Measurements from ENCODE around the gene EPB41. TPM values are rescaled to one million over a fixed set of nuclear protein-coding genes. Genes with fewer than 3 reads are reported as not detected.

EPB41 gene
- total and polyA plus RNA-seq, 2 donors (not counting 3 experiments of a cell fraction or from before 2014, with no cell fraction given), result 22.3 to 45.7 TPM

DNA sequence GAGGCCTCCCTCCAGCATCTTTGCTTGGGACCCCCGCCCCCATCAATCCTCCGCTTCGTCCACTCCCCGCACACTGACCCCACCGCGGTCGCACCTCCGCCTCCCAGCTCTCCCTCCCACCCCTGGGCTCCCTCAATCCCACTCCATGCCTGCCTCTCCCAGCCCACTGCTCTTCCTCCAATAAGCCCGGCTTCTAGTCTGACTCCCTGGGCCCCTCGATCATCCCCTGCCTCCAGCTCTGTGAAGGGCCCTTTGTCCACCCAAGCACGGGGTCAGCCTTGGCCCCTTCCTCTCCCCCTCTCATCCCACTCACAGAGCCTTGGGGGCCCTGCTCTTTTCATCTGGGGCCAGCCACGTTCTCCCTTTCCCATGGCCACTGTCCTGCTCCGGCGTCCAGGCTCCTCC, 210.9 kb downstream of the EPB41 start:
- H4K20me1 ChIP-seq (replicated peaks; ENCODE audit: control insufficient read depth, extremely low read depth, insufficient read depth, low read length), result no peaks in the 10 kb centered on the region
- no TSS peak for BruUV-seq (replicated peaks)
- H3K79me2 ChIP-seq (ENCODE audit: control insufficient read depth, insufficient read depth, low read length), result no peaks in the 10 kb centered on the region
- CTCF ChIA-PET, result interaction anchor here (0.6 to 2.2 kb wide), 4 partner anchors 8 to 77 kb away, joined by 3 to 11 read pairs (median 6); partner anchors contain the start of gene SRSF4
- no peak overlapping the region for H3K27ac ChIP-seq (ENCODE audit: insufficient read depth, low read depth, low read length)
- no peaks in the 10 kb centered on the region for H3K9me3 ChIP-seq (replicated peaks; ENCODE audit: control insufficient read depth, insufficient read depth, low read length)
- intact Hi-C loops (cut with micrococcal nuclease), result loop anchor here (2.0 kb wide), 1 partner anchor 78 kb away; no protein-coding TSS in a partner anchor
- H2AFZ ChIP-seq (ENCODE audit: low read depth, low read length), result peak overlapping the region; percentile 96
- H3K36me3 ChIP-seq (ENCODE audit: control insufficient read depth in 2 of 2, extremely low read depth in 1 of 2, insufficient read depth in 2 of 2, low read length in 2 of 2), result no peaks in the 10 kb centered on the region
- dilution Hi-C loops (cut with MboI; ENCODE audit: extremely low pct_ligation_motif_present, low sequenced_read_pairs), result no loop called here
- TF ChIP-seq, protein P1, sequence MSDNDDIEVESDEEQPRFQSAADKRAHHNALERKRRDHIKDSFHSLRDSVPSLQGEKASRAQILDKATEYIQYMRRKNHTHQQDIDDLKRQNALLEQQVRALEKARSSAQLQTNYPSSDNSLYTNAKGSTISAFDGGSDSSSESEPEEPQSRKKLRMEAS (IDR thresholded peaks at IDR 0.05; ENCODE audit: insufficient read depth, insufficient read length), result no peak
- TF ChIP-seq EZH2 (IDR thresholded peaks at IDR 0.05; ENCODE audit: borderline replicate concordance, low read depth, low read length, severe bottlenecking) (no peak), FOS (IDR thresholded peaks at IDR 0.05; ENCODE audit: borderline replicate concordance, insufficient read depth, low read length) (no peak), POLR2A (IDR thresholded peaks at IDR 0.05; ENCODE audit: low read depth, low read length) (peak; percentile 0)
- peaks cover 23% of the 10 kb centered on the region for H3K4me1 ChIP-seq (ENCODE audit: control insufficient read depth, extremely low read depth, insufficient read depth, low read length)
- peak overlapping the region; percentile 66 for H3K4me2 ChIP-seq (ENCODE audit: insufficient read depth, low read length)
- POLR2A ChIA-PET, result interaction anchor here (2.0 kb wide), 1 partner anchor 56 kb away, joined by 9 read pairs; the partner anchor contains the start of gene SRSF4
- FAIRE-seq (no peak), DNase-seq (ENCODE audit: low read depth, low spot score) (no peak)
- H3K4me3 ChIP-seq (replicated peaks in 1 of 3; ENCODE audit: insufficient read depth in 1 of 3, low read depth in 1 of 3, low read length in 3 of 3), result peak overlapping the region in 1 of 3 experiments; percentile 42
- peaks cover 0 to 14% of the 10 kb centered on the region in 2 experiments for H3K27me3 ChIP-seq (ENCODE audit: control insufficient read depth in 2 of 2, insufficient read depth in 2 of 2, low read length in 2 of 2)
- no peak overlapping the region for H3K9ac ChIP-seq (replicated peaks; ENCODE audit: extremely low read depth, insufficient read depth, low read length)
- no peaks in the 10 kb centered on the region for H3K9me1 ChIP-seq (replicated peaks; ENCODE audit: control insufficient read depth, extremely low read depth, insufficient read depth, low read length)

DNA sequence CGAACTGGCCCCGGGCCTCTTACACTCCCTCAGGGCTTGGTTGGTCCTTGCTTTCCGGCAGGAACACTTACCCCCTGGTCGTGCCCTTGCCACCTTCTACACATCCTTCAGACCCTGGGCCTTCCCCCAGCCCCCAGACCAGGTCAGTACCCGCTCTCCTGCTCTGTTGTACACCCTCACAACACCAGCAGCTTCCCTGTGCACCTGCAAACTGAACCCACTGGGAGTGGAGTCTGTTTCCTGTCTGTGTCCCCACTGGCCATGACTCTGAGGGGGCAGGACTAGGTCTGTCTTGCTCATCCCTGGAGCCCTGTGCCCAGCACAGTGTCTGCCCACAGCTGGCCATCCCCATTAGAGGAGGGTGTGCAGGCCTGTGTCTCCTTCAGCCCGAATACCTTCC, 211.4 kb downstream of the EPB41 start:
- TF ChIP-seq FOS (IDR thresholded peaks at IDR 0.05; ENCODE audit: borderline replicate concordance, insufficient read depth, low read length), result no peak
- TF ChIP-seq, protein P1 (IDR thresholded peaks at IDR 0.05; ENCODE audit: insufficient read depth, insufficient read length), result no peak
- TF ChIP-seq GATA2 (IDR thresholded peaks at IDR 0.05; ENCODE audit: insufficient read depth, insufficient read length, low read depth, low read length), result no peak
- TF ChIP-seq CTCF (IDR thresholded peaks at IDR 0.05; ENCODE audit: extremely low read depth in 1 of 2, insufficient read depth in 1 of 2, low read depth in 1 of 2, low read length in 2 of 2), result no peak
- TF ChIP-seq EZH2 (IDR thresholded peaks at IDR 0.05; ENCODE audit: borderline replicate concordance, low read depth, low read length, severe bottlenecking), result no peak
- no peak for TF ChIP-seq POLR2AphosphoS5 (IDR thresholded peaks at IDR 0.05; ENCODE audit: insufficient read depth, low read depth, low read length)
- TF ChIP-seq MYC (IDR thresholded peaks at IDR 0.05; ENCODE audit: low read depth, low read length), result no peak
- TF ChIP-seq JUN (IDR thresholded peaks at IDR 0.05; ENCODE audit: borderline replicate concordance, insufficient read depth, insufficient read length, low read depth), result no peak
- TF ChIP-seq POLR2A (IDR thresholded peaks at IDR 0.05; ENCODE audit: low read depth, low read length), result no peak
- no peaks in the 10 kb centered on the region for H3K9me1 ChIP-seq (replicated peaks; ENCODE audit: control insufficient read depth, extremely low read depth, insufficient read depth, low read length)
- intact Hi-C loops (cut with micrococcal nuclease) (loop anchor here (2.0 kb wide), 1 partner anchor 77 kb away; no protein-coding TSS in a partner anchor), dilution Hi-C loops (cut with MboI; ENCODE audit: extremely low pct_ligation_motif_present, low sequenced_read_pairs) (no loop called here)
- BruUV-seq (replicated peaks), result no TSS peak
- H3K4me2 ChIP-seq (ENCODE audit: insufficient read depth, low read length), result no peak overlapping the region
- peaks cover 0 to 14% of the 10 kb centered on the region in 2 experiments for H3K27me3 ChIP-seq (ENCODE audit: control insufficient read depth in 2 of 2, insufficient read depth in 2 of 2, low read length in 2 of 2)
- peaks cover 23% of the 10 kb centered on the region for H3K4me1 ChIP-seq (ENCODE audit: control insufficient read depth, extremely low read depth, insufficient read depth, low read length)
- DNase-seq (ENCODE audit: low read depth, low spot score) (no peak), FAIRE-seq (no peak)
- H3K9me3 ChIP-seq (replicated peaks; ENCODE audit: control insufficient read depth, insufficient read depth, low read length), result no peaks in the 10 kb centered on the region
- H3K36me3 ChIP-seq (ENCODE audit: control insufficient read depth in 2 of 2, extremely low read depth in 1 of 2, insufficient read depth in 2 of 2, low read length in 2 of 2), result no peaks in the 10 kb centered on the region
- H4K20me1 ChIP-seq (replicated peaks; ENCODE audit: control insufficient read depth, extremely low read depth, insufficient read depth, low read length), result no peaks in the 10 kb centered on the region
- CTCF ChIA-PET, result interaction anchor here (2.0 to 2.2 kb wide), 2 partner anchors 8 to 77 kb away, joined by 9 to 11 read pairs; no protein-coding TSS in a partner anchor
- POLR2A ChIA-PET, result no interaction called here
- no peak overlapping the region for H3K4me3 ChIP-seq (replicated peaks in 1 of 3; ENCODE audit: insufficient read depth in 1 of 3, low read depth in 1 of 3, low read length in 3 of 3)
- H2AFZ ChIP-seq (ENCODE audit: low read depth, low read length), result no peak overlapping the region
- no peak overlapping the region for H3K27ac ChIP-seq (ENCODE audit: insufficient read depth, low read depth, low read length)
- H3K9ac ChIP-seq (replicated peaks; ENCODE audit: extremely low read depth, insufficient read depth, low read length), result no peak overlapping the region
- H3K79me2 ChIP-seq (ENCODE audit: control insufficient read depth, insufficient read depth, low read length), result no peaks in the 10 kb centered on the region

Data from endothelial cell of umbilical vein (primary cell).